H1 (cell line): ENCODE measurements around the gene CEP192. TPM values are rescaled to one million over a fixed set of nuclear protein-coding genes. Genes with fewer than 3 reads are reported as not detected.
A peak's percentile ranks its signal among the peaks of the same experiment; 100 is the strongest.

Experiments
- ASH2L ChIP-seq: fragments of 200-600, 300-600 bp; sonication (generic); IDR thresholded peaks from one replicate; pipeline ENCODE4 v1.7.1; 2017; ENCODE audit warnings: low read length
- BACH1 ChIP-seq: IDR thresholded peaks from 2 replicates; pipeline ENCODE4 v1.6.1; 2012; ENCODE audit warnings: low read length, improper control_type of control experiment
- CBX8 ChIP-seq: fragments of 300-800, 300-1000 bp; sonication (generic); IDR thresholded peaks from 2 replicates; pipeline ENCODE4 v1.7.1; 2016; ENCODE audit warnings: low read depth, low read length, borderline replicate concordance
- CEBPB ChIP-seq: IDR thresholded peaks from 2 replicates; pipeline ENCODE4 v1.6.1; 2012; ENCODE audit warnings: low read depth, low read length
- CHD2 ChIP-seq: IDR thresholded peaks from 2 replicates; pipeline ENCODE4 v1.6.1; 2012; ENCODE audit warnings: low read length, improper control_type of control experiment
- EP300 ChIP-seq, 2 experiments: IDR thresholded peaks; 1 replicate in 1 of 2; 2 replicates in 1 of 2; pipeline ENCODE4 v1.6.1; 2011 to 2012; ENCODE audit warnings: low read depth in 2 of 2, low read length in 2 of 2, mild to moderate bottlenecking in 2 of 2, borderline replicate concordance in 1 of 2, inconsistent platforms in 1 of 2, moderate library complexity in 1 of 2
- EZH2 ChIP-seq: fragments of 200-600 bp; sonication (generic); IDR thresholded peaks from 2 replicates; pipeline ENCODE4 v1.7.1; 2012; ENCODE audit warnings: low read depth, mild to moderate bottlenecking, moderate library complexity, low read length, inconsistent platforms; ENCODE audit not compliant: severe bottlenecking
- GTF2F1 ChIP-seq: IDR thresholded peaks from 2 replicates; pipeline ENCODE4 v1.6.1; 2012; ENCODE audit warnings: low read depth, low read length, improper control_type of control experiment, borderline replicate concordance
- JUN ChIP-seq: IDR thresholded peaks from 2 replicates; pipeline ENCODE4 v1.6.1; 2011; ENCODE audit warnings: low read depth, mild to moderate bottlenecking, improper control_type of control experiment, low read length
- MAX ChIP-seq: IDR thresholded peaks from 2 replicates; pipeline ENCODE4 v1.6.1; 2012; ENCODE audit warnings: inconsistent platforms
- NRF1 ChIP-seq: IDR thresholded peaks from 2 replicates; pipeline ENCODE4 v1.6.1; 2011; ENCODE audit warnings: mild to moderate bottlenecking, low read depth, low read length, improper control_type of control experiment
- RXRA ChIP-seq: IDR thresholded peaks from 2 replicates; pipeline ENCODE4 v1.6.1; 2011; ENCODE audit warnings: low read depth, mild to moderate bottlenecking, low read length, moderate library complexity; ENCODE audit not compliant: insufficient read depth
- SIN3A ChIP-seq, 2 experiments: IDR thresholded peaks in 1 of 2; conservative IDR thresholded peaks in 1 of 2; 2 replicates each; pipeline ENCODE4 v1.6.1; 2011 to 2012; ENCODE audit warnings: low read length in 2 of 2, improper control_type of control experiment in 1 of 2, low read depth in 1 of 2, mild to moderate bottlenecking in 1 of 2
- SIX5 ChIP-seq: IDR thresholded peaks from 2 replicates; pipeline ENCODE4 v1.6.1; 2011; ENCODE audit warnings: mild to moderate bottlenecking, low read depth, low read length
- TBP ChIP-seq: IDR thresholded peaks from 2 replicates; pipeline ENCODE4 v1.6.1; 2011; ENCODE audit warnings: low read depth, low read length, improper control_type of control experiment
- TCF12 ChIP-seq: IDR thresholded peaks from 2 replicates; pipeline ENCODE4 v1.6.1; 2011; ENCODE audit warnings: low read depth, mild to moderate bottlenecking, low read length
- polyA plus RNA-seq, 7 experiments: library from polyadenylated mRNA; depleted of rRNA in 3 of 7; stranded (reverse) in 5 of 7; unstranded in 2 of 7; fragments of >200 nt in 5 of 7; fragments of 200-250 nt in 2 of 7; gene quantifications; 1 replicate in 5 of 7; 2 replicates in 1 of 7; 4 replicates in 1 of 7; pipeline versions ENCODE4 v1.2.1 to v1.2.3, GENCODE V29; 2011 to 2013; ENCODE audit warnings: missing spikeins in 2 of 7, mixed read lengths in 2 of 7
- total RNA-seq: library from RNA; stranded (reverse); fragmentation: NEBNext Ultra II Directional; extraction: Animal tissue kit (Norgen Biotek cat#: 25700); gene quantifications from 2 replicates; pipeline ENCODE4 v1.2.1, GENCODE V29; 2021
- TF ChIP-seq, protein P1 (sequence below): IDR thresholded peaks from 2 replicates; pipeline ENCODE4 v1.6.1; 2011; ENCODE audit warnings: low read length, improper control_type of control experiment
- TF ChIP-seq, protein P2 (sequence below), 3 experiments: IDR thresholded peaks; 1 replicate in 2 of 3; 2 replicates in 1 of 3; pipeline versions ENCODE4 v1.5.1 to v1.6.1; 2011; ENCODE audit warnings: low read length in 3 of 3, mild to moderate bottlenecking in 3 of 3, inconsistent platforms in 2 of 3, low read depth in 1 of 3, moderate library complexity in 1 of 3; ENCODE audit not compliant: insufficient read depth in 1 of 3; ENCODE audit errors: control extremely low read depth in 1 of 3
- TF ChIP-seq, protein P3 (sequence below): IDR thresholded peaks from 2 replicates; pipeline ENCODE4 v1.6.1; 2012; ENCODE audit warnings: inconsistent platforms

CEP192 gene
- total and polyA plus RNA-seq, 2 of the 8 experiments (the other 6 are each of a cell fraction or from before 2014, with no cell fraction given), result 13.4 to 23.1 TPM

- TF ChIP-seq CEBPB (no peak), TCF12 (no peak), SIN3A (conservative IDR thresholded peaks at IDR 0.05 in 1 of 2, IDR thresholded peaks at IDR 0.05 in 1 of 2; ENCODE audit: low read depth in 1 of 2, low read length in 2 of 2) (peak in 1 of 2 experiments; percentile 17; a peak in 1 of 4 replicates), GTF2F1 (no peak; the same call in 1 of the 2 replicates), EP300 (IDR thresholded peaks at IDR 0.05; ENCODE audit: borderline replicate concordance in 1 of 2, low read depth in 2 of 2, low read length in 2 of 2) (no peak), BACH1 (peak; percentile 26; the same call in 1 of the 2 replicates), CBX8 (no peak), CHD2 (no peak), TBP (no peak), ASH2L (peak; percentile 68), RXRA (no peak), EZH2 (no peak), NRF1 (peak; percentile 84), JUN (no peak), MAX (peak; percentile 98), SIX5 (no peak)
- TF ChIP-seq, protein P1, sequence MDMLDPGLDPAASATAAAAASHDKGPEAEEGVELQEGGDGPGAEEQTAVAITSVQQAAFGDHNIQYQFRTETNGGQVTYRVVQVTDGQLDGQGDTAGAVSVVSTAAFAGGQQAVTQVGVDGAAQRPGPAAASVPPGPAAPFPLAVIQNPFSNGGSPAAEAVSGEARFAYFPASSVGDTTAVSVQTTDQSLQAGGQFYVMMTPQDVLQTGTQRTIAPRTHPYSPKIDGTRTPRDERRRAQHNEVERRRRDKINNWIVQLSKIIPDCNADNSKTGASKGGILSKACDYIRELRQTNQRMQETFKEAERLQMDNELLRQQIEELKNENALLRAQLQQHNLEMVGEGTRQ, result peak; percentile 72
- TF ChIP-seq, protein P2, sequence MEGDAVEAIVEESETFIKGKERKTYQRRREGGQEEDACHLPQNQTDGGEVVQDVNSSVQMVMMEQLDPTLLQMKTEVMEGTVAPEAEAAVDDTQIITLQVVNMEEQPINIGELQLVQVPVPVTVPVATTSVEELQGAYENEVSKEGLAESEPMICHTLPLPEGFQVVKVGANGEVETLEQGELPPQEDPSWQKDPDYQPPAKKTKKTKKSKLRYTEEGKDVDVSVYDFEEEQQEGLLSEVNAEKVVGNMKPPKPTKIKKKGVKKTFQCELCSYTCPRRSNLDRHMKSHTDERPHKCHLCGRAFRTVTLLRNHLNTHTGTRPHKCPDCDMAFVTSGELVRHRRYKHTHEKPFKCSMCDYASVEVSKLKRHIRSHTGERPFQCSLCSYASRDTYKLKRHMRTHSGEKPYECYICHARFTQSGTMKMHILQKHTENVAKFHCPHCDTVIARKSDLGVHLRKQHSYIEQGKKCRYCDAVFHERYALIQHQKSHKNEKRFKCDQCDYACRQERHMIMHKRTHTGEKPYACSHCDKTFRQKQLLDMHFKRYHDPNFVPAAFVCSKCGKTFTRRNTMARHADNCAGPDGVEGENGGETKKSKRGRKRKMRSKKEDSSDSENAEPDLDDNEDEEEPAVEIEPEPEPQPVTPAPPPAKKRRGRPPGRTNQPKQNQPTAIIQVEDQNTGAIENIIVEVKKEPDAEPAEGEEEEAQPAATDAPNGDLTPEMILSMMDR (IDR thresholded peaks at IDR 0.05; ENCODE audit: control extremely low read depth in 1 of 3, insufficient read depth in 1 of 3, low read depth in 1 of 3, low read length in 3 of 3), result 0 out of 4 replicates have a peak, but pooled peaks of 1 of the 3 experiments have one; percentile 0
- TF ChIP-seq, protein P3, sequence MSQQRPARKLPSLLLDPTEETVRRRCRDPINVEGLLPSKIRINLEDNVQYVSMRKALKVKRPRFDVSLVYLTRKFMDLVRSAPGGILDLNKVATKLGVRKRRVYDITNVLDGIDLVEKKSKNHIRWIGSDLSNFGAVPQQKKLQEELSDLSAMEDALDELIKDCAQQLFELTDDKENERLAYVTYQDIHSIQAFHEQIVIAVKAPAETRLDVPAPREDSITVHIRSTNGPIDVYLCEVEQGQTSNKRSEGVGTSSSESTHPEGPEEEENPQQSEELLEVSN, result peak; percentile 99
Observed at GRCh38 chr18:12948050-12948804, 42.9 kb upstream of the CEP192 start (continued).
